COLO668 (cell line): ENCODE data around the gene FAR1.
A peak's percentile ranks its signal among the peaks of the same experiment; 100 is the strongest.

Experiments used
- DNase-seq: peaks from one replicate; lab custom pipeline; 2025; ENCODE audit not compliant: unreplicated experiment; lab: John Stamatoyannopoulos, UW

FAR1 gene

DNA sequence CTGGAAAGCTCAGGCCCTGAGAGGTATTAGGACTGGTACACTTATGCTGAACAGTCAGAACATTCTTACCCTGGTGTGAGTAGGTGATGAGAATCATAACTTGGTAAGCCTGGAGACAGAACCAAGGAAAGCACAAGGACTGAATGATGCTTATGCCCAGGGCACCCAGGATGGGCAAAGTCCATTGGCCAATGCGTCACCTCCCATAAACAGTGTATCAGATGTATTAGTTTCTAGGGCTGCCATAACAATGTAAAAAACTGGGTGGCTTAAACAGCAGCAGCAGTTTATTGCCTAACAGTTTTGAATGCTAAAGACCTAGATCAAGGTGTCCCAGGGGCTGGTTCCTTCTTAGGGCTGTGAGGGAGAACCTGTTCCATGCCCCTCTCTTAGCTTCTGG, 107.0 kb downstream of the FAR1 start:
- DNase-seq = no peak

DNA sequence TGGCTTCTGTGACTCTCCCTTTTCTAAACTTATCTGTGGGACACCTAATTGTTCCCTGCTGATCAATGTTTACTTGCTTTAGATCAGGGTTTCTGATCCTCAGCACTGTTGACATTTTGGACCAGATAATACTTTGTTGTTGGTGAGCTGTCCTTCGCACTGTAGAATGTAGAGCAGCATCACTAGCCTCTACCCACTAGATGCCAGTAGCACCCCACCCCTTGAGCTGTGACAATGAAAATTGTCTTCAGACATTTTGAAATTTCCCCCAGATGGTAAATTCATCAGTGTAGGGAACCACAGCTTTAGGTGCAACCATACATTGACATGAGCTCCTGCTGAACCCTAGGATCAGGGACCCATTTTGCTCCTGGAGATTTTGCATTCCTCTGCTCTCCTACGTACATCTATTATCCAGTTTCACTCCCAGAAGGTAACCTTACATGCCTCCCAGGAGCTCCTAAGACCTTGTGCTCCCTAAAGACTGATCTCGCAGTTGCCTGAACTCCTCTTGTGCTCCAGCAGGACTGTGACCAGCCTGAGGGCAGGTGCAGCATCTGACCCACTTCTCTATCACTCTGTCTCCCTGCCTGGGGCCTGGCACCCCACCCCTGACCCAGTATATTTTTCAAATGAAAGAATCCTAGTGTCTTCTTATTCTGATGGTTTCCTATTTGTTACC, 107.8 kb downstream of the FAR1 start:
- peak; percentile 14 for DNase-seq

DNA sequence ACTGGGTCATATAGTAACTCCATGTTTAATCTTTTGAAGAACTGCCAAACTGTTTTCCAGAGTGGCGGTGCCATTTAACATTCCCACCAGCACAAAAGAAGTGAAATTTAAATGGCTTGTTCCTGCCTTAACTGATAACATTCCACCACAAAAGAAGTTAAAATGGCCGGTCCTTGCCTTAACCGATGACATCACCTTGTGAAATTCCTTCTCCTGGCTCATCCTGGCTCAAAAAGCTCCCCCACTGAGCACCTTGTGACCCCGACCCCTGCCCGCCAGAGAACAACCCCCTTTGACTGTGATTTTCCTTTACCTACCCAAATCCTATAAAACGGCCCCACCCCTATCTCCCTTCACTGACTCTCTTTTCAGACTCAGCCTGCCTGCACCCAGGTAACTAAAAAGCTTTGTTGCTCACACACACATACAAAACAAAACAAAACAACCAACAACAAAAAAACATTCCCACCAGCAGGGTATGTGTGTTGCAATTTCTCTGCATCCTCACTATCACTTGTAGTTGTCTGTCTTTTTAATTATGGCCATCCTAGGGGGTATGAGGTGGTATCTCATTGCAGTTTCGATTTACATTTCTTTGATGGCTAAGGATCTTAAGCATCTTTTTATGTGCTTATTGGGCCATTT, 109.0 kb downstream of the FAR1 start:
- DNase-seq = no peak

DNA sequence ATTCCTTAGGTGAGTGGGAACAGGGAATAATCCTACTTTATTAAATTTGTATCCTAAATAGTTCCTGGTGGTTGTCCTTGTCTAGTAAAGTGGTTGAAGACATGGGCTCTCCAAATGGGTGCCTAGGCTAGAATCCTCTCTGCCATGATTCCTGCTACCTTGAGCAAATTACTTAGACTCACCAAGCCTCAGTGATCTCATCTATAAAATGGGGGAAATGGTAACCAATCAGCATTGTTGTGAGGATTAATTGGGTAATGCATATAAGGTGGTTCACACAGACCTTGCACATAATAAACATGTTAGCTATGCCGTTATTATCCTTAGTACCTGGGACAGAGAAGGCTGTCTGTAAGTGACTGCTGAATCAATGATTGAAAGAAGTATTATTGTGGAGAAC, 109.9 kb downstream of the FAR1 start:
- DNase-seq = no peak

DNA sequence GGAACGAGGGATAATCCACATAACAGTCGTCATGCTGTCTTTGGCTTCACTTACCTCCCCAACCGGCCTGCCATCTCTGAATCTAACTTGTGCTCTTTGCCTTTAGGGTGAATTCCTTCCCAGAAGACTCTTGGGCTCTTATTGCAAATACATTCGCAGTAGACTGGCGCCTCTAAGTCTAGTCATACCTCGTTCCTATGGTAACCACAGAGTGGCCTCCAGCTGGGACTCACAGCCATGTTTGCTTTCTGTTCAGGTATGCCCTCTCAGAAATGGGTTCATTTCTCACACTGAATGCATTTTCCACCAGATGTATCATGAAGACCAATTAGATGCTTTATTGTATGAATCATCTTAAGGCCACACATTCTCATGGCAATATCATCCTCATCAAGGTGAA, 112.7 kb downstream of the FAR1 start:
- peak; percentile 13 for DNase-seq
